ENCODE results near the gene ATP6V1G3.
"Not testable (repeated sequence)": the region's sequence is repeated elsewhere in the genome, so short reads cannot be mapped to it uniquely, and the experiment has no call there.

Gene ATP6V1G3

GRCh38 chr1:198540580-198540979 is at the start of gene ATP6V1G3:
ATP6V1G3 (minus strand) TSS chr1:198540680; CDS start chr1:198540650, 30 bp downstream.
- H3K36me3 ChIP-seq (ENCODE audit: control insufficient read depth, insufficient read depth, low read length), result no peaks in the 10 kb centered on the region
- H3K27me3 ChIP-seq (ENCODE audit: control insufficient read depth, insufficient read depth, low read length), result no peaks in the 10 kb centered on the region
- no peak within 1 kb of the TSS for H3K4me3 ChIP-seq (ENCODE audit: low read length)
- no peak within 1 kb of the TSS for H3K9ac ChIP-seq (ENCODE audit: low read length)
- no peak within 1 kb of the TSS for H3K27ac ChIP-seq (ENCODE audit: low read depth, low read length)
- no peaks in the 10 kb centered on the region for H3K4me1 ChIP-seq (ENCODE audit: control insufficient read depth, insufficient read depth, low read length)

GRCh38 chr1:198588845-198589244 is 48.4 kb upstream of the ATP6V1G3 start:
- H3K9ac ChIP-seq (ENCODE audit: low read length), result no peak overlapping the region
- no peaks in the 10 kb centered on the region for H3K27me3 ChIP-seq (ENCODE audit: control insufficient read depth, insufficient read depth, low read length)
- no peak overlapping the region for H3K4me3 ChIP-seq (ENCODE audit: low read length)
- H3K4me1 ChIP-seq (ENCODE audit: control insufficient read depth, insufficient read depth, low read length), result no peaks in the 10 kb centered on the region
- H3K36me3 ChIP-seq (ENCODE audit: control insufficient read depth, insufficient read depth, low read length), result no peaks in the 10 kb centered on the region
- H3K27ac ChIP-seq (ENCODE audit: low read depth, low read length), result no peak overlapping the region

- Histone ChIP-seq H3K4me3 (ENCODE audit: low read length) (no peak overlapping the region), H3K4me1 (ENCODE audit: control insufficient read depth, insufficient read depth, low read length) (no peaks in the 10 kb centered on the region), H3K27me3 (ENCODE audit: control insufficient read depth, insufficient read depth, low read length) (no peaks in the 10 kb centered on the region), H3K36me3 (ENCODE audit: control insufficient read depth, insufficient read depth, low read length) (no peaks in the 10 kb centered on the region), H3K9ac (ENCODE audit: low read length) (no peak overlapping the region), H3K27ac (ENCODE audit: low read depth, low read length) (no peak overlapping the region)
Measured at GRCh38 chr1:198584163-198584562, 43.7 kb upstream of the ATP6V1G3 start.

GRCh38 chr1:198583209-198583802 is 42.8 kb upstream of the ATP6V1G3 start:
- H3K9ac ChIP-seq (ENCODE audit: low read length); H3K27me3 ChIP-seq (ENCODE audit: control insufficient read depth, insufficient read depth, low read length); H3K27ac ChIP-seq (ENCODE audit: low read depth, low read length); H3K4me3 ChIP-seq (ENCODE audit: low read length); H3K36me3 ChIP-seq (ENCODE audit: control insufficient read depth, insufficient read depth, low read length); H3K4me1 ChIP-seq (ENCODE audit: control insufficient read depth, insufficient read depth, low read length): not testable (repeated sequence)

- no peak overlapping the region for H3K4me3 ChIP-seq (ENCODE audit: low read length)
- H3K9ac ChIP-seq (ENCODE audit: low read length), result no peak overlapping the region
- no peaks in the 10 kb centered on the region for H3K4me1 ChIP-seq (ENCODE audit: control insufficient read depth, insufficient read depth, low read length)
- H3K36me3 ChIP-seq (ENCODE audit: control insufficient read depth, insufficient read depth, low read length), result no peaks in the 10 kb centered on the region
- H3K27me3 ChIP-seq (ENCODE audit: control insufficient read depth, insufficient read depth, low read length), result no peaks in the 10 kb centered on the region
- H3K27ac ChIP-seq (ENCODE audit: low read depth, low read length), result no peak overlapping the region
Measured at GRCh38 chr1:198577444-198577843, 37.0 kb upstream of the ATP6V1G3 start.

- H3K4me1 ChIP-seq (ENCODE audit: control insufficient read depth, insufficient read depth, low read length), result no peaks in the 10 kb centered on the region
- H3K36me3 ChIP-seq (ENCODE audit: control insufficient read depth, insufficient read depth, low read length), result no peaks in the 10 kb centered on the region
- no peak overlapping the region for H3K9ac ChIP-seq (ENCODE audit: low read length)
- H3K27ac ChIP-seq (ENCODE audit: low read depth, low read length), result no peak overlapping the region
- H3K27me3 ChIP-seq (ENCODE audit: control insufficient read depth, insufficient read depth, low read length), result no peaks in the 10 kb centered on the region
- H3K4me3 ChIP-seq (ENCODE audit: low read length), result no peak overlapping the region
Measured at GRCh38 chr1:198575798-198576641, 35.5 kb upstream of the ATP6V1G3 start.

GRCh38 chr1:198575292-198575691 is 34.8 kb upstream of the ATP6V1G3 start:
- no peaks in the 10 kb centered on the region for H3K36me3 ChIP-seq (ENCODE audit: control insufficient read depth, insufficient read depth, low read length)
- no peak overlapping the region for H3K27ac ChIP-seq (ENCODE audit: low read depth, low read length)
- no peak overlapping the region for H3K4me3 ChIP-seq (ENCODE audit: low read length)
- H3K9ac ChIP-seq (ENCODE audit: low read length), result no peak overlapping the region
- no peaks in the 10 kb centered on the region for H3K27me3 ChIP-seq (ENCODE audit: control insufficient read depth, insufficient read depth, low read length)
- no peaks in the 10 kb centered on the region for H3K4me1 ChIP-seq (ENCODE audit: control insufficient read depth, insufficient read depth, low read length)

- no peak overlapping the region for H3K27ac ChIP-seq (ENCODE audit: low read depth, low read length)
- no peaks in the 10 kb centered on the region for H3K36me3 ChIP-seq (ENCODE audit: control insufficient read depth, insufficient read depth, low read length)
- H3K9ac ChIP-seq (ENCODE audit: low read length), result no peak overlapping the region
- no peak overlapping the region for H3K4me3 ChIP-seq (ENCODE audit: low read length)
- H3K27me3 ChIP-seq (ENCODE audit: control insufficient read depth, insufficient read depth, low read length), result no peaks in the 10 kb centered on the region
- no peaks in the 10 kb centered on the region for H3K4me1 ChIP-seq (ENCODE audit: control insufficient read depth, insufficient read depth, low read length)
Measured at GRCh38 chr1:198574325-198574724, 33.8 kb upstream of the ATP6V1G3 start.

- H3K27me3 ChIP-seq (ENCODE audit: control insufficient read depth, insufficient read depth, low read length), result no peaks in the 10 kb centered on the region
- no peaks in the 10 kb centered on the region for H3K4me1 ChIP-seq (ENCODE audit: control insufficient read depth, insufficient read depth, low read length)
- no peak overlapping the region for H3K27ac ChIP-seq (ENCODE audit: low read depth, low read length)
- H3K9ac ChIP-seq (ENCODE audit: low read length), result no peak overlapping the region
- H3K36me3 ChIP-seq (ENCODE audit: control insufficient read depth, insufficient read depth, low read length), result no peaks in the 10 kb centered on the region
- H3K4me3 ChIP-seq (ENCODE audit: low read length), result no peak overlapping the region
Measured at GRCh38 chr1:198564716-198565115, 24.2 kb upstream of the ATP6V1G3 start.

- Histone ChIP-seq H3K4me1 (ENCODE audit: control insufficient read depth, insufficient read depth, low read length) (no peaks in the 10 kb centered on the region), H3K36me3 (ENCODE audit: control insufficient read depth, insufficient read depth, low read length) (no peaks in the 10 kb centered on the region), H3K4me3 (ENCODE audit: low read length) (no peak overlapping the region), H3K27me3 (ENCODE audit: control insufficient read depth, insufficient read depth, low read length) (no peaks in the 10 kb centered on the region), H3K27ac (ENCODE audit: low read depth, low read length) (no peak overlapping the region), H3K9ac (ENCODE audit: low read length) (no peak overlapping the region)
Measured at GRCh38 chr1:198564157-198564556, 23.7 kb upstream of the ATP6V1G3 start.

- Histone ChIP-seq H3K4me1 (ENCODE audit: control insufficient read depth, insufficient read depth, low read length) (no peaks in the 10 kb centered on the region), H3K27me3 (ENCODE audit: control insufficient read depth, insufficient read depth, low read length) (no peaks in the 10 kb centered on the region), H3K27ac (ENCODE audit: low read depth, low read length) (no peak overlapping the region), H3K4me3 (ENCODE audit: low read length) (no peak overlapping the region), H3K36me3 (ENCODE audit: control insufficient read depth, insufficient read depth, low read length) (no peaks in the 10 kb centered on the region), H3K9ac (ENCODE audit: low read length) (no peak overlapping the region)
Measured at GRCh38 chr1:198563583-198563982, 23.1 kb upstream of the ATP6V1G3 start.

GRCh38 chr1:198560161-198560560 is 19.7 kb upstream of the ATP6V1G3 start:
- Histone ChIP-seq H3K27ac (ENCODE audit: low read depth, low read length) (no peak overlapping the region), H3K27me3 (ENCODE audit: control insufficient read depth, insufficient read depth, low read length) (no peaks in the 10 kb centered on the region), H3K9ac (ENCODE audit: low read length) (no peak overlapping the region), H3K4me1 (ENCODE audit: control insufficient read depth, insufficient read depth, low read length) (no peaks in the 10 kb centered on the region), H3K4me3 (ENCODE audit: low read length) (no peak overlapping the region), H3K36me3 (ENCODE audit: control insufficient read depth, insufficient read depth, low read length) (no peaks in the 10 kb centered on the region)

GRCh38 chr1:198559362-198559761 is 18.9 kb upstream of the ATP6V1G3 start:
- no peaks in the 10 kb centered on the region for H3K36me3 ChIP-seq (ENCODE audit: control insufficient read depth, insufficient read depth, low read length)
- H3K27ac ChIP-seq (ENCODE audit: low read depth, low read length), result no peak overlapping the region
- H3K27me3 ChIP-seq (ENCODE audit: control insufficient read depth, insufficient read depth, low read length), result no peaks in the 10 kb centered on the region
- H3K4me1 ChIP-seq (ENCODE audit: control insufficient read depth, insufficient read depth, low read length), result no peaks in the 10 kb centered on the region
- no peak overlapping the region for H3K4me3 ChIP-seq (ENCODE audit: low read length)
- no peak overlapping the region for H3K9ac ChIP-seq (ENCODE audit: low read length)

All from rectal smooth muscle tissue (tissue), 1 donor.